DMS153 treated with DMSO at 0.1 percent for 48 hours (cell line): ENCODE measurements around the gene KIAA0753.

Experiments
- DNase-seq: peaks from one replicate; lab custom pipeline; 2025; ENCODE audit not compliant: unreplicated experiment; lab: John Stamatoyannopoulos, UW

KIAA0753 gene

GRCh38 chr17:6641247-6641863, 844 bp upstream of the KIAA0753 start:
- no peak for DNase-seq

DNA sequence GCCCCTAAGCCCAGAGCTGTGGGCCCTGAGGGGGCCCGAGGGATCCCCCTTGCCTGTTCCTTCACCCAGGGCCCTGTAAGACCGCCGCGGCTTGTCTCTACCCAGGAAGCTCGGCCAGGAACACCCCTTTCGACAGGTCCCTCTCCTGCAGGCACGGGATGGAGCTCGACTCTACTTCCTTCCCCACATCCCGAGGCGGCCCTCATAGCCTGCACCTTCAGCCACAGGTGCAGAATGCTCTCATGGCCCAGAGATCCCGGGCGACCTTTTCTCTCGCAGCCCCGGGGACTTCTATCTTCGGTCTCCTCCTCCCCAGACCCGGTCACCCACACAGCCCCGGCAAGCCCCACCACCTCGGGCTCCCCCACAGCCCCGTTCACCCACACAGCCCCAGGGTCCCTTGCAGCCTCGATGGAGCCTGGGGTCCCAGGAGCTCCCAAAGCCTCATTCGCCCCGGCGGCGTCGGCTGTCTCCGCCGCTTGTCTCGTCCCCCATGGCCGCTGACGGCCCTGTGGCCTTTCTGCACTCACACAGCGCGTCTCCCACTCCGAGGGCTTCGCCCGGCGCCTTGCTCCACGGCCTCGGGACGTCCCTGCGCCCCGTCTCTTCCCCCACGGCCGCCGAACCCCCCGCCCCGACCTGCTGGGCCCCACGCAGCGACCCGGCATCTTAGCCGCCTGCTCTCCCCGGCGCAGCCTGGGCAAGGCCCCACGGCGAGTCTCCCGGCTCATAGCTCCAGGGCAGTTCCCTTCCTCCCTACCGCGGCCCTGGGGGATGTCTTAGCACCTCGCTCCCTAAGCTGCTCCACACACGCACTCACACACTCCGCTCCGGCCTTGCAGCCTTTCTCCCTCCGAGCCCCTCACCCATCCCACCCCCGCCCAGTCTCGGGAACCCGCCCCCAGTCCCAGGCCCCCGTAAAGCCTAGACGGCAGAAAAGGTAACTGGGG, 650 bp downstream of the KIAA0753 start:
- DNase-seq: no peak

DNA sequence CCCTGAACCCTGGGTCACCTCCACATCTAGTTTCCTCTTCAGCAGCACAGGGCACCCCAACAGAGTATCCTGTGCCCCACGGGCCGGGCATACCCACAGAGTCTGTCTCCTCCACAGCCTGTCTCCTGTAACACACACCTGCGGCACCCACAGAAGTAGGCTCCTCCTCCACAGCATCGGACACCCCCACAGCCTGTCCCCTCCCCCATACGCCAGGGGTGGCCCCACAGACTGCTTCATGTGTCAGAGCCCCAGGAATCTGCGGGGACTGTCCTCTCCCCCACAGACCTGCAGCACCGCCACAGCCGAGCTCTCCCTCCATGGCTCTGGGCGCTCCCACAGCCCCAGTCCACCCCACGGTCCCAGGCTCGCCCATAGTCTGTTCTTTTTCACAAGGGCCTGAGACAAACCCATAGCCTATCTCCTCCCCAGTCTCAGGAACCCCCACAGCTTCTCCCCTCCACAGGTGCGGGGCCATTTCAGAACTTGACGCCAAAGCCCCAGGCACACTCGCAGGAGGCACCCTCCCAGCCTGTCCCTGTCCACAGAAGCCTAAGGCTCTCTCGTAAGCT, 1.4 kb downstream of the KIAA0753 start:
- no peak for DNase-seq

GRCh38 chr17:6638046-6638908, 2.2 kb downstream of the KIAA0753 start:
- no peak for DNase-seq

GRCh38 chr17:6637458-6637840, 3.1 kb downstream of the KIAA0753 start:
- DNase-seq: no peak

- no peak for DNase-seq
Measured at GRCh38 chr17:6636616-6637457, 3.7 kb downstream of the KIAA0753 start.

GRCh38 chr17:6636105-6636504, 4.4 kb downstream of the KIAA0753 start:
- DNase-seq: no peak

- no peak for DNase-seq
Measured at GRCh38 chr17:6633263-6633662, 7.2 kb downstream of the KIAA0753 start.

- DNase-seq: no peak
Measured at GRCh38 chr17:6632530-6632929, 8.0 kb downstream of the KIAA0753 start.

DNA sequence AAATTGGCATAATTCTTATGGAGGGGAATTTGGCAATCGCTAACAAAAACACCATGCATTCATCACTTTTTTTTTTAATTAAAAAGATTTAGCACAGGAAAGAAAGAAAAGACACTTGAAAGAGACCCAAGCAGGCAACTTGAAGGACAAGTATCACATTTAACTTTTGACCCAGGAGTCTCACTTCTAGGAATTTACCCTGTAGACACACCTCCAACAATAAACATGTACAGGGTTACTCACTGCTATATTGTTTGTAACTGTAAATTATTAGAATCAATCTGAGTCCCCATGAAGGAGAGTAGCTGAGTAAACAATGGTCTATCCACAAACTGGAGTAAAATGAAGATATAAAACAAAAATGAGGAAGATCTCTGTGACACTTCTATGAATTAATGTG, 10.1 kb downstream of the KIAA0753 start:
- DNase-seq: no peak

DNA sequence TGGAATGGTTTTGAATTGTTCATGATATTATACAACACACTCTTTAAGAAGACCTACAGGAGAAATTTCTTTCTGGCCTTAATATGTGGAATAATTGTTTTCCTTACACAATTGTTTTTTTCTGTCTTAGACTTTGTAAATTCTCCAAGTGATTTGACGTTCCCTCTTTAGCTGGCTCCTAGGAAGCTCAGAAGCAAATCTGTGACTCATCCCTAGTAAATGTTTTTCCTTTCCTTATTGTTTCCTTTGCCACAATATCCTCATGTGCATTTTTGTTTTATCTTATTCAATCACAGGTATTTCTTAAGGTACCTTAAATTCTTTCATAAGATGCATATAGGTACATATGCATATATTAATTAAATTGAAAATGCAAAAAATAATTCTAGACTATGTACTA, 13.5 kb downstream of the KIAA0753 start:
- DNase-seq: no peak

GRCh38 chr17:6626616-6627015, 13.9 kb downstream of the KIAA0753 start:
- DNase-seq: no peak

- no peak for DNase-seq
Measured at GRCh38 chr17:6623941-6624340, 16.6 kb downstream of the KIAA0753 start.

- no peak for DNase-seq
Measured at GRCh38 chr17:6611231-6611630, 29.3 kb downstream of the KIAA0753 start.

GRCh38 chr17:6610011-6610410, 30.5 kb downstream of the KIAA0753 start:
- DNase-seq: no peak

- no peak for DNase-seq
Measured at GRCh38 chr17:6608321-6608720, 32.2 kb downstream of the KIAA0753 start.

GRCh38 chr17:6605142-6605541, 35.4 kb downstream of the KIAA0753 start:
- no peak for DNase-seq

GRCh38 chr17:6603744-6604325, 36.7 kb downstream of the KIAA0753 start:
- no peak for DNase-seq

DNA sequence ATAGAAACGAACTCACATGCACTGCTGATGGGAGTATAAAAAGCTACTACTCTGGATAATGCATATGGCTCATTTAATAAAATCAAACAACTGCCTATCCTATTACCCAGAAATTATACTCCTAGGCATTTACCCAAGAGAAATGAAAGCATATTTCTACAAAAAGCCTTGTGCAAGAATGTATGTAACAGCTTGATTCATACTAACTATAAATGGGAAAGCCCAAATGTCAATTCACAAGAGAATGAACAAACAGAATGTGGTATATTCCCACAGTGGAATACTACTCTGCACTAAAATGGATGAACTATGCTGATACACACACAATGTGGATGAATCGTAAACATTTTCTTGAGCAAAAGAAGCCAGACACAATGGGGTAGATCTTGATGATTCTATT, 38.4 kb downstream of the KIAA0753 start:
- no peak for DNase-seq

DNA sequence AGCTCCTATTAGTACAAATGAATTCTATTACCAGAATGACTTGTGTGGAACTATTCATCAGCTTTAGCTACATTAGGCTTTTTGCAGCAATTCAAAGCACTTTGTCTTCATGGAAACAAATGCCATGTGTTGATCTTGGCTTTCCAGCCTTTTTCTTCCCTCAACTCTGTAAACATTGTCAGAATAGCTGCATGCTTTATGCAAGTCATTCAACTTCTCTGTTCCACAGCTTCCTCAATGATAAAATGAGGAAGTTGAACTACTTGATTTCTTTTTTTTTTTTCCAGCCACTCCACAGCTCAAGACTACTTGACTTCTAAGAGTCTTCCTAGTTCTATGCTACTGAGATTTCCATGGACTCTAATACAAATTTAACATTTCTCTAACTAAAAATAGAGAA, 41.1 kb downstream of the KIAA0753 start:
- DNase-seq: no peak
